HG02981 (cell line): ENCODE measurements around the gene PADI1.

Experiments used
- ATAC-seq: cut with Tn5 transposase; IDR thresholded peaks from one replicate; pipeline ENCODE4 v1.9.1; 2021; ENCODE audit warnings: mild to moderate bottlenecking, moderate library complexity; ENCODE audit not compliant: unreplicated experiment

PADI1 gene

DNA sequence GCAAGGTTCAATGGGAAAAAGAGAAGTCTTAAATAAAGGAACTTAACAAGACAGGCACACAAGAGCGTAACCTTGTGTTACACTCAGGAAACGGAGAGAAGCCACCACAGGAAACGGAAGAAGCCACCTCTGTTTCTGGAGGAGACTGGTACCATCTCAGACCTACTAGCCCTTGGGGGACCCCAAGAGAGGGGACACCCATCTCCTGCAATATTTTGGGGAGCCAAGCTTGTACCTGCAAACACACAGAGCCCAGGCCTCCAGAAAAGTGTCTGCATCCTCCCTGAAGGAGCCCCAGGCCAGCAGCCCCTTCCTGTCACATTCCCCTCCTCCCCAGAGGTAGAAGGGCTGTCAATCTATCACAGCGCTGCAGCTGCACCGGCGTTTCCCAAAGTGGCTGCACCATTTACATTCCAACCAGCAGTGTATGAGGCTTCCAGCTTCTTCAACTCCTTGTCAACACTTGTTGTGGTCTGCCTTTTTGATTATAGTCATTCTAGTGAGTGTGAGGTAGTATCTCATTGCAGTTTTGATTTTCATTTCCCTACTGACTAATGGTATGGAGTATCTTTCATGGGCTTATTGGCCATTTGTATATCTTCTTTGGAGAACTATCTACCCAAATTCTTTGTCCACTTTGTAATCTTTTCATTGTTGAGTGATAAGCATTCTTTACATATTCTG lies 23.0 kb upstream of the PADI1 start:
- no peak for ATAC-seq

DNA sequence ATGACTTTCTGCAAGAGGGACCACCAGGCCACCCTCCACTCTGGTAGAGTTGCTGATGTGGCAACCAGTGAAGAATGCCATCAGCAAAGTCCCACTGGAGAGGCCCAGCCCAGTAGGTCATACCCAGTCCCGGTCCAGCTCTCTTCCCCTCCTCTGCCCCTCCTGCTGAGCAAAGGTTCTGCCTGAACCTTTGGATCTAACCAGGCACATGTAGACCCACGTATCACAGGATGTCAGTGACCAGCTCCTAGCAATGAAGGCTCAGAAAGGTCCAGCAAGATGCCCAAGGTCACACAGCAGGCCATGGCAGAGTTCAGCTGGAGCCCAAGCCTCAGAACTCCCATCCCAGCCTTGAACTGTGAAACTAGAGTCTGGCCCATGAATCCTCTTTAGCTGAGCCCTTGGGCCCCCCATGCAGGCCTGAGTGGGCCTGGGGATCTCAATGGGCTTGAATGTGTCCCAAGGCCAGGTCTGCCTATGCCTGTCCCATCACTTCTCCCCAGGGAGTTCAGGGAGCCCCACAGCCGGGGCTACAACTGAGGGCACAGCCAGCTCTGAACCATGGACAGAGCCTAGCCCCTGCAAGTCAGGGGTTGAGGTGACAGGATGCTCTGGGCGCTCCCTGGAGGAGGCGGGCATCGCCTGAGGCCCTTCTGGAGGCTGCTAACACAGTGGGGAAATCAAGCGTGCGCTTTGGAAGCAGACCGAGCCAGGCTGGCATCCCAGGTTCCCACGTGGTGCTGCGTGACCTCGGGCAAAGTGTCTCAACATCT lies 21.4 kb upstream of the PADI1 start:
- ATAC-seq, result no peak

DNA sequence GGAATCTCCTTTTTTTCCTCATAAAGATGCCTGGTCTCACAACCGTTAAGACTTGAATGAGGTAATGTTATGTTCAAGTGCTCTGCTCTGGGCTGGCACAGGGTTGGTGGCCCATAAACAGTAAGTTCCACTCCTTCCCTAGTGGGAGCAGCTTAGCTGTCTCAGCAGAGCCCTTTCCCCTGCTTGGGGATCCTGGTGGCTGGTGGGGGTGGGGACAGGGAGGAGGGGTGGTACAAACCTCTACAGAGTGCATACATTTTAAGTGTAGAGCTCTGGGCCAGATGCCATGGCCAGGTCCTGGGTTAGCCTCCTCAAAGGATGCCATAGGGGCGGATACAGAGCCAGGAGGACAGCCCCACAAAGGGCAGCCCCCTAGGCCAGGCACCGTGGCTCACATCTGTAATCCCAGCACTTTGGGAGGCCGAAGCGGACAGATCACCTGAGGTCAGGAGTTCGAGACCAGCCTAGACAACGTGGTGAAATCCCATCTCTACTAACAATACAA lies 20.7 kb upstream of the PADI1 start:
- ATAC-seq, result no peak

DNA sequence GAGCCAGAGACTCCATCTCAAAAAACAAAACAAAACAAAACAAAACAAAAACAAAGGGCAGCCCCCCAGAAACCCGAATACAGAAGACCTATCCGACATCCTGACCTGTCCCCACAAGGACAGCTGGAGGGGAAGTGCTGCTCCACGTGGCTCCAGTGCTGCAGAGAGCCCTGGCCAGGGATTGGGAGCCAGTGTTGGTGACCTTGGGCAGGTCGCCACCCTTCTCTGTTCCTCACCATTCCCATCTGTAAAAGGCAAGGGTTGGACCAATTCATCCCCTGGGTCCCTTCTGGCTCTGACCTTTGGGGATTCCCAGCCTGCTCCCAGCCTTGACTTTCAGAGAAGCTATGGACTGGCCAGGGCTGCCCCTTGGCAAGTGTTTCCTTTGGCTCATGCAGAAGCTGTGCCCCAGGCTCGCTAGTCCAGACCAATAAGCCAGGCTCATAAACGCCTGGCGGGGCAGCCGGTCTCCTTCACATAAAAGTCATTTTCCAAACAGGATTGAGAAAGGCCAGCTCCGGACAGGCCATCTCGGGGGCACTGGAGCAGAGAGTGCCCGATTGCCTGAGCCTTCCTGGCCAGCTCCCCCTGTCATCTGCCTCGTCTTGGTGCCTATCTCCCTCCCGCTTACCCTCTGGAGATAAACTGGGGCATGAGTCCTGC lies 20.0 kb upstream of the PADI1 start:
- no peak for ATAC-seq

DNA sequence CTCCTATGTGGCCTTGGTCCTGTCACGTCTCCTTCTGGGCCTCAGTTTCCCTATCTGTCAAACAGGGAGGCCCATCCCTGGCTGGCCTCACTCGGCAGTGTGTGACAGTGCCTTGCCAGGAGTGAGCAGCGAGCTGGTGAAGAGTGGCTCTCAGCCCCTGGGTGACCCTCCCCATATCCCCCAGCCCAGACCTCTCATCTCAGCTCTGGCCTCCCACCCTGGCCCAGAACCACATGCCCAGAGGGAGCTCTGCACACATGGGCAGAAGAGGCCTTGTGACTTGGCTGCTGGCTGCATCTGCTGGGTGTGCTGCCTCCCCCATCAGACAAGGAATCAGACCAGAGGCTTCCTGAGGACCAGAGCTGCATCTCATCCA lies 19.5 kb upstream of the PADI1 start:
- no peak for ATAC-seq

DNA sequence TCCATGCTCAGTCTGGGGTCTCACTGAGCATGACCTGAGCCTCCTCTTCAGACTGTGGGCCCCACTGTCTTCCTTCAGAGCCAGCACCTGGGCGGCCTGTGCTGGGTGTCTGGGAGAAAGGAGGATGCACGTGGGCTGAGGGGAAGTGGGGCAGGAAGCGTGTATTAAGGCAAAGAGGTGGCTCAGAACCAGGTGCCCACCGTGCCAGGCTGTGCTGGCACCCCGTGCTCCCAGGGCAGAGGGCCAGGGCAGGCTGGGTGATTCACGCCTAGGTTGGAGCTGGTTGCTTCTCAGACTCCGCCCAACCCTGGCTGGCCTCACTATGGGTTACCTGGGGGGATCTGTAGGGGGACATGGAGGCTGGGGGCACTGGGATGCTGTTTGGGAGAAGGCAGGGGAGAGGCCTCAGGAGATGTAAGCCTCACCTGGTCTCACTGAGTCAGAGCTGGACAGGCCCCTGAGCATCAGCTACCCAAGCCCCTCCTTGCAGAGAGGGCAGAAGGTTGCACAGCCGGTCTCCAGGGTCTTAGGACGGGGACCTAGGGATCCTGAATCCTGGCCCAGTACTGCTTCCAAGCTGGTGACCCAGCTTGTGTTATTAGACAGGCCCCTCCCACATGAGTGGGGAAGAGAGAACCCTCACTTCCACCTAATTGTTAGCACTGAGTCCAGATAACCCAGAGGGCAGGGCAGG lies 18.6 kb upstream of the PADI1 start:
- ATAC-seq, result no peak

DNA sequence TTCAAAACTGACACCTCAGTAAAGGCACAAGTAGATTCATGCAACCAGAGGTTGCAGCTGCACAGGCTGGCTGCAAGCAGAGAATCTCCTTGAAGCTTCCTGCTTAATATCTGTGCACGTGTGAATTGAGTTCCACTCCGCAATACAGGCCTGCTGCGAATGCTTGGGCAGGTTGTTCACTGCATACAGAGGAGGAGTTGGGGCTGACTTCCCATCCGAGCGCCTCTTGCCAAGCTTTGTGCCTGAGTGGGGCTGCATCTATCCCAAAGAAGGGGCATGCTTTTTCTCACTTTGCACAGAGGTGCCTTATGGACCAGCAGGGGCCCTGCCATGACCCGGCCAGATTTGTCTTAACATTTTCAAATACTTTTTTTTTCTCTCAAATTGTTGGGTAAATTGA lies 17.9 kb upstream of the PADI1 start:
- ATAC-seq, result no peak

DNA sequence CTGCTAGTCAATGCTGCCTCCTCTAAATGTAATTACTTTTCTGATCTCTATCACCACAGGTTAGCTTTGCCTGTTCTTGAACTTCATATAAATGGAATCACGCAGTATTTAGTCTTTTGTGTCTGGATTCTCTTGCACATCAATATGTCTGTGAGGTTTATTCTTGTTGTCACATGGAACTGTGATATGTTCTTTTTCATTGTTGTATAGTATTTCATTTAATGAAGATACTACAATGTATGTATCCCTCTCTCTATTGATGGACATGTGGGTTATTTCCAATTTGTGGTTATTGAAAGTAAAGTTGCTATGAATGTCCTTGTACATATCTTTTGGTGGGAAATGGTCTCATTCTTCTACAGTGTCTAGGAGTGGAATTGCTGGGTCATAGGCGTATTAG lies 16.7 kb upstream of the PADI1 start:
- ATAC-seq, result no peak

DNA sequence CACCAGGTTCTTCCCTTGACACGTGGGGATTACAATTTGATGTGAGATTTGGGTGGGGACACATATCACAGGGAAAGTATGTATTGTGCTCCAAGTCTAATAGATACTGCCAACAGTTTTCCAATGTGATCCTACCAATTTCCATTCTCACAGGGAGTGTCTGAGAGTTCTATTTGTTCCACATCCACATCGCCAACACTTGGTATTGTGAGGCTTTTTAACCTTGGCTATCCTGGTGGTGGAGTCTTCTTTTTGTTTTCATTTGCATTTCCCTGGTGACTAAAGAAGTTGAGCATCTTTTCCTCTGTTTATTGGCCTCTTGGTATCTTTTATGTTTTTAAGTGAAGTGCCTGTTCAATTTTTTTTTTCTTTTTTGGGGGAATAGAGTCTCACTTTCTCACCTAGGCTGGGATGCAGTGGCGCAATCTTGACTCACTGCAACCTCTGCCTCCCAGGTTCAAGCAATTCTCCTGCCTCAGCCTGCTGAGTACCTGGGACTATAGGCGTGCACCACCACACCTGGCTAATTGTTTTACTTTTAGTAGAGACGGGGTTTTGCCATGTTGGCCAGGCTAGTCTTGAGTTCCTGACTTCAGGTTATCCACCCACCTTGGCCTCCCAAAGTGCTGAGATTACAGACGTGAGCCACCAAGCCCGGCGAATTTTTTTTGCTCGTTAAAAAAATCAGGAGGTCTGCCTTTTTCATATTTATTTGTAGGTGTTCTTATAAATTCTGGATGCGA lies 15.9 kb upstream of the PADI1 start:
- ATAC-seq, result no peak

DNA sequence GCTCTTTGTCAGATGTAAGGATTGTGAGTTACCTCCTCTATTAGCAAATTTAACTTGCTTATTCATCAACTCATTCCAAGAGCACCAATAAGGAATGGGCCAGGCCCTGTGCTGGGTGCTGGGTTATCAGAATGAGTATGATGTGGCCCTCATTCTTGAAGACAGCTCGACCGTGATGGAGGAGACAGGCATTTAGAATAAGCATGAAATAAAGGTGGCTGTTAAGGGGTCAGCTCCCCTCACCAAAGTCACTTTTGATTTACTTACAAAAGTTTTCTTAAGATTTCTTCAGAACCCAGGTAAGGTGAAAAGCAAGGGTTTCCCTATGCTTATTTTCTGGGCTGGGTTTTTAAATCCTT lies 15.3 kb upstream of the PADI1 start:
- ATAC-seq, result no peak

DNA sequence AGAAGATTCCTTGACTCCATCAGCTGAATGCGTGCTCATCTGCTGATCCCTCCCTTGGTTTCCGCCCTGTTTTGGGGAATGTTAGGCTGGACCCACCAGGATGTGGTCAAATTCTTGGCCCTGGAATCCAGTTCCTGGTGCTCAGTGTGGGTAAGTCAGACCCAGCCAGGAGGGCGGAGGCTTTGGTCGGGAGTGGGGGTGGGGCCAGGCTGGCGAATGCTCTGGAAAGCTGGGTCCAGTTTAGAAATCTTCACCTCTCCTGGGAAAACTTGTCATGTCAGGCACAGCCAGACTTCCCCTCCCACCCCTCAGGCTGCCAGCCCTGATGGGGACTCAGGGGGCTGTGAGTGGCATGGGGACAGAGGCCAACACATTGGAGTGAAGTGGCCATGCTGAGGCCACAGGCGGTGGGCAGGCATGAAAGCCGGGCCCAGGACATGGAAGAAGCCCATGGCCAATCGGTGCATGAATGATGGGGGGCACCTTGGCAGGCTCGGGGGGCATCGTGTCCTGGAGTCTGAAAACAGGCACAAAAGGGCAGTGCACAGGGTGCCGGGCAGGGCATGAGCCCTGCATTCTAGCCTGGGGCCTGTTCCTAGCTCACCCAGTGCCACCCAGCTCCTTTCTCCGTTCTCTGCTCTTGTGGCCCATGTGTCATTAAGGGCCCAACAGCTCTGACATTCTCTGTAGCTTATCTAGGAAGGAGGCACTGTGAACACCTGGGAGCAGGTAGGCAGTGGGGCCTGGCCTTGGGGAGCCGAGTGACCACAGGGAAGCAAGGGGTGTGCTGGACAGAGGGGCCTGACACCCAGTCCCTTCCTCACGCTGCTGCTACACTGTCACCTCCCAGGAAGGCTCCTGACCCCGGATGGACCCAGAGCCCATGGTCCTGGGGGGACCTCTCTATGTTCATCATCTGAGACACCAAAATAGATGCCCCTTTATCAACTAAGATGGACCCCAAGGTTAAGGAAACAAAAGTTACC lies 14.6 kb upstream of the PADI1 start:
- no peak for ATAC-seq

DNA sequence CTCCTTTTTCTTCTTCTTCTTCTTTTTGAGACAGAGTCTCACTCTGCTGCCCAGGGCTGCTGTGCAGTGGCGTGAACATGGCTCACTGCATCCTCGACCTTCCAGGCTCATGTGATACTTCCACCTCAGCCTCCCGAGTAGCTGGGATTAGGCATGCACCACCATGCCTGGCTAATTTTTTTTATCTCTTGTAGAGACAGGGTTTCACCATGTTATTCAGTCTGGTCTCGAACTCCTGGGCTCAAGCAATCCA lies 13.0 kb upstream of the PADI1 start:
- ATAC-seq, result no peak

DNA sequence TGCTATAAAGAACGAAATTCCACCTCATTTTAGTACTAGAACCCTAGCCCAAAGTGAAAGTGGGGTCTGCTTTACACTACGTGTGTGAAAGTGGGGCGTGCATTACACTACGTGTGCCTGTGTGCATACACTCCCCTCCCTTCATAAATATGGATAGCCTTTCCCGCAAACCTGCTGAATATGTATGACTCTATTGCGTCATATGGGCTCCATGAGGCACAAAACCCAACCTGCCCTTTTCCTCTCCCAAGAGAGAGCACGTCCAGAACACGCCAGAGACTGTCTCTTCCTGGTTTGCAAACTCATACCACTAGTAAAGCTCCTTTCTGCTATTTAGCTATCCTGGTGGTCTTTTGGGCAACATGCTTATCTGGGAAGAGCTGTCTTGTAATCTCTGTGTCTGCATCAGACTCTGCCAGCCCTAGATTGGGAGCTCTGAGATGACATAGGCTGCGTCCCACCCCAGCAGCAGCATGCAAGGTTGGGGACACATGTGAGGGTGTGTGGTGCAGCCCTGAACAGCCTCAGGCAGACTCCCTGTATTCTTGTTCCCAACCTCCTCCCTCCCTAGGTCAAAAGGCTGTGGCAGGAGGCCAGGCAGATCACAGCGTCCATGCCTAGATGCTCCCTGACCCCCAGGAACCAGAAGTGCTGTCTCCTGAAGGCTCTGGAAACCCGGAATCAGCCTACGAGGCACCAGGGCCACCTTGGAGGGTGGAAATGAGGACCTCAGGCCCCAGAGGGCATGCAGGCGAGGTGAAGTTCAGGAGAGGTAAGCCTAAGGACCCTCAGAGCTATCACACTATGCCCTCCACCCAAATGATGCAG lies 12.3 kb upstream of the PADI1 start:
- no peak for ATAC-seq

DNA sequence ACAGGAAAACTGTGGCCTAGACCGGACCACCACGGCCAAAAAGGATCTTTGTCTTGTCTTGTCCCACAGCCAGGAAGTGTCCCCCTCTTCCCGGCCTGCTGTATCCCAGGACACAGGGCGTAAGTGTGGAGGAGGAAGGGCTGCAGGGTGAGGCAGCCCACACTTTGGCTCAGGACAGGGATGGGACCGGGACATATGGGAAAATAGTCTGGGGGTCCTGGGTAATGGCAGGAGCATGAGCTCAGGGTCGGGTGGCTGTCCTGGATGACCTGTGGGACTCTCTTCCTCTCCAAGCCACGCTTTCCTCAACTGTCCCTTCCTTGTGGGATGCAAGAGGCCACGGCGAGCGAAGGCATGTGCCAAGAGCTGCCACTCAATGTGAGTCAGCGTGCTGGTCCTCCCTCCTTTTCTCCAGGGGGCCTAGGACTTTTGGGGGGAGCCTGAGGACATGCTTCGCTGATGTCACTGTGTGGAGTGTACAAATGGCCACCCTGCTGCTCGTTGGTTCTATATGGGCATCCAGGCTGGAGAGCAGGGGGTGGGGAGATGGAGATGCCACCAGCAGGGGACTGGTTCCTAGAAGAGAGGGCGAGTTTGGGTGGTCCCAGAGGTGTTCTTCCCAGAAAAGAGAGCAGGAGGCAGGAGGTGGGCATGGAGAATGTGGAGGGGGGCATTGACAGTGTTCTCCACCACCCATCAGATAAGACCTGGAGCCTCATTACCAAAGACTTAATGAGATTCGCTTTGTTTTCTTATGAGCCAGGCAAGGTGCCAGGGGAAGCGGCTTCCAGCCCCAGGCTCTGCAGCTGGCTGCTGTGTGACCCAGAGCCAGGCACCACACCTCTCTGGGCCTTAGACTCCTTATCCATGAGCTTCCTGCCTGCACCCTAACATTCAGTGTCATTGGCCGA lies 11.5 kb upstream of the PADI1 start:
- ATAC-seq, result no peak

DNA sequence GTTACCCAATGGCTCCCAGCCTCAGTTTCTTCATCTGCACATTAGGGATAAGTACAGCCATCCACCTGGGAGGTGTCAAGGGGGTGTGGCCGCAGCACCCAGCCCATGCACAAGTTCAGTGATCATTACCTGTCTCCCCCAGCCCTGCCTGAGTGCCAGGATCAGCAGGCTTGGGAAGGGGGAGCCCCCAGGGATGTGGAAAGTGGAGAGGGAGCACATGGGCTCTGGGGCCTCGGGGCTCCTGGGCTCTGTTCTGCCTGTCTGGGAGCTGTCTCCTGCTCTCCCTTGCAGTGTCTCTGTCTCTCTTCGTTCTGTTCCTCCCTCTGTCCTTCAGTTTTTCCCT lies 10.8 kb upstream of the PADI1 start:
- ATAC-seq, result no peak

DNA sequence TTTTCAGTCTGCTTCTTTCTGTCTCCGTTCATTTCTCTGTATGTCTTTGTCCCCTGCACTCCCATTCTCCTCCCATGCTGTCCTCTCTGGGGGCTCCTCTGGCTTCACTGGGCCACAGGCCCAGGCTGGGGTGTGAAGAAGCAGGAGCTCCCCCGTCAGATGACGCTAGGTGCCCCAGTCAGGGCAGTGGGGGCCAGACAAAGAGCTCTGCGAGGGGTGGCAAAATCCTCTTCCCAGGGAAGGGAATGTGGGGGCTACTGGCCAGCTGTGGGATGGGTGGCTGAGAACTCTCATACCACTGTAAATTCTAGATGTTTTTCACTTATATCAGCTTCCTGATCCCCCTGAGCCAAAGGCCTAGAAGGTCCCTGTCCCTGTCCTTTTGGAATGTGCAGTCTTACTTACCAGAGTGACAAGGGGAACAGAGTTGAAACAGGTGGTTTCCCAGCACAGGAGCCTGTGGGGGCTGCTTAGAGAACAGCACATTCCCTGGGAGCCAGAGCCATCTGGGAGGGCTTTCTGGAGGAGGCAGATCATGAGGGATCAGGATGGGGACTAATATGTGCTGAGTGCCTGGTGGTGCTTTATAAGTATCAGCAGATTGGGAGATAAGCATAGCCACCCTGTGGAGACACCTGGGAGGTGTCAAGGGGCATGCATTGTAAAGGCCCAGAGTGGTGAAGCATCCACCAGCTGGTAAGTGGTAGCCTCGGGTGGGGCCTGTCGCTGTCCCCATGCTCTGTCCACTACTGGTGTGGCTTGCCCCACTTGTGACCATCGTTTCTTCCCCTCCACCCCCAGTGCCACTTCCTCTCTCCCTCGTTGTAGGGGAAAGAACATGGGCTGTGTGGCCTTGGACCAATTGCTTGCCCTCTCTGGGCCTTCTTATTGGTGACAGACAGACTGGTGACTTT lies 10.1 kb upstream of the PADI1 start:
- ATAC-seq, result no peak

DNA sequence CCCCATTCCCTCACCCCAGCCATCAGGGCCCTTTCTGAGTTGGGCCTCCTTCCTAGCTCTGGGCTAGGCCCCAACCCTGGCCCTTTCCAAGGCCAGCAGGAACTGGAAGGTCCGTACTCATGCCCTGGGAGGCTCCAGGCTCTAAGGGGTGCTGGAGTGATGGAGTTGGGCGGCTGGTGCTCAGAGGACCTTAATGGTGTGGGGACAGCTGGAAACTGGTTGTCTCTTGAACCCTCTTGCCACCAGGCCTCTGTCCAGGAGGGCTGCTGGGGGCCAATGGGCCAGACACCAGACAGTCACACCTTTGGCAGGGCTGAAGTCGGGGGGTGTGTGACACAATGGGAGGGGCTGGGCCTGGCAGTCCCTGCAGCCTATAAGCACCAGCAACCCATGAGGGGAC lies 9.2 kb upstream of the PADI1 start:
- no peak for ATAC-seq
